Kidney (tissue), 14 donors: Measurements from ENCODE around the gene ERC2. TPM values are rescaled to one million over a fixed set of nuclear protein-coding genes. Genes with fewer than 3 reads are reported as not detected.

Experiments used
- DNase-seq, 5 donors: peaks; one replicate each; pipeline ENCODE4 v3.0.0-alpha.2; 2013 to 2020
- FAIRE-seq: peaks from 2 replicates; lab custom pipeline; 2012; peaks lifted over from hg19 to GRCh38; lab: Jason Lieb, UNC
- H3K27ac ChIP-seq, 2 donors: one replicate each; pipeline ENCODE4 v1.7.0; 2013; ENCODE audit warnings: low read depth in 2 of 2, low read length in 2 of 2, inconsistent platforms in 1 of 2
- H3K27me3 ChIP-seq: one replicate; pipeline ENCODE4 v1.7.1; 2013; ENCODE audit warnings: low read length, inconsistent platforms; ENCODE audit not compliant: control insufficient read depth, insufficient read depth
- H3K36me3 ChIP-seq, 3 donors: one replicate each; pipeline versions ENCODE4 v1.7.0 to v1.7.1; 2013; ENCODE audit warnings: low read length in 3 of 3, control low read depth in 1 of 3, inconsistent platforms in 1 of 3; ENCODE audit not compliant: insufficient read depth in 3 of 3, control insufficient read depth in 2 of 3
- H3K4me1 ChIP-seq, 3 donors: one replicate each; pipeline versions ENCODE4 v1.7.0 to v1.7.1; 2013; ENCODE audit warnings: low read length in 3 of 3, inconsistent platforms in 1 of 3, low read depth in 1 of 3; ENCODE audit not compliant: control insufficient read depth in 2 of 3, insufficient read depth in 2 of 3
- H3K4me3 ChIP-seq, 3 donors: one replicate each; pipeline versions ENCODE4 v1.7.0 to v1.8.1; 2013; ENCODE audit warnings: low read length in 3 of 3, control low read depth in 1 of 3, inconsistent platforms in 1 of 3
- H3K9ac ChIP-seq, 3 donors: one replicate each; pipeline versions ENCODE4 v1.7.0 to v1.7.1; 2013; ENCODE audit warnings: low read length in 3 of 3, control low read depth in 1 of 3, inconsistent platforms in 1 of 3
- H3K9me3 ChIP-seq, 3 donors: one replicate each; pipeline versions ENCODE4 v1.7.0 to v1.7.1; 2013; ENCODE audit warnings: low read length in 3 of 3, control low read depth in 1 of 3, inconsistent platforms in 1 of 3; ENCODE audit not compliant: control insufficient read depth in 2 of 3, insufficient read depth in 1 of 3
- CTCF ChIP-seq: IDR thresholded peaks from 3 replicates; pipeline ENCODE4 v1.5.1; 2012; ENCODE audit warnings: mild to moderate bottlenecking, moderate library complexity, borderline replicate concordance; ENCODE audit not compliant: insufficient read depth; ENCODE audit errors: extremely low read depth
- intact Hi-C: fragments of 100-400 bp; cut with DNase I; formaldehyde crosslinking; loops from one replicate; pipeline ENCODE4 v1.11.1; 2022
- polyA plus RNA-seq: library from polyadenylated mRNA; stranded (reverse); fragments of 350-450 nt; fragmentation: Illumina TruSeq; extraction: RNeasy Lipid Tissue Mini Kit (QIAGEN cat#74804); gene quantifications from one replicate; pipeline ENCODE4 v1.2.3, GENCODE V29; 2014; ENCODE audit warnings: low read depth, low replicate concordance; ENCODE audit not compliant: insufficient read depth
- total RNA-seq: library from RNA; stranded (reverse); fragmentation: NEBNext Ultra II Directional; extraction: Animal tissue kit (Norgen Biotek cat#: 25700); gene quantifications from one replicate; pipeline ENCODE4 v1.2.1, GENCODE V29; 2021
- donor health status: control.
- donor health status: control.
- donor health status: control.
- donor health status: control.
- donor health status: control.
- donor health status: DM: yes; HTN: yes; CAD: no.
- donor health status: Normal renal cell carcinoma (clear cell type).

Gene ERC2
- total and polyA plus RNA-seq, 2 donors from 2014 or later: 0.92 to 3.8 TPM

- Histone ChIP-seq H3K36me3 (no peaks in the 10 kb centered on the region), H3K27ac (no peak overlapping the region), H3K4me1 (no peaks in the 10 kb centered on the region), H3K9me3 (no peaks in the 10 kb centered on the region), H3K4me3 (no peak overlapping the region), H3K9ac (no peak overlapping the region), H3K27me3 (no peaks in the 10 kb centered on the region)
- intact Hi-C loops: no loop called here
- no peak for TF ChIP-seq CTCF
- FAIRE-seq (no peak), DNase-seq (no peak)
Observed at GRCh38 chr3:55934771-55935170, 533.5 kb downstream of the ERC2 start.

- no peak for DNase-seq
- Histone ChIP-seq H3K4me1 (no peaks in the 10 kb centered on the region), H3K9me3 (no peaks in the 10 kb centered on the region), H3K36me3 (no peaks in the 10 kb centered on the region), H3K27me3 (no peaks in the 10 kb centered on the region), H3K9ac (no peak overlapping the region), H3K27ac (no peak overlapping the region), H3K4me3 (no peak overlapping the region)
- intact Hi-C loops: no loop called here
- TF ChIP-seq CTCF: no peak
- no peak for FAIRE-seq
Observed at GRCh38 chr3:55929154-55929869, 539.0 kb downstream of the ERC2 start.

GRCh38 chr3:55923626-55924025, 544.6 kb downstream of the ERC2 start:
- Histone ChIP-seq H3K4me1 (no peaks in the 10 kb centered on the region), H3K27ac (no peak overlapping the region), H3K36me3 (no peaks in the 10 kb centered on the region), H3K27me3 (no peaks in the 10 kb centered on the region), H3K9me3 (no peaks in the 10 kb centered on the region), H3K4me3 (no peak overlapping the region), H3K9ac (no peak overlapping the region)
- DNase-seq: no peak
- intact Hi-C loops: no loop called here
- TF ChIP-seq CTCF: no peak
- no peak for FAIRE-seq
